Measurements from ENCODE around the gene DCK. TPM values are rescaled to one million over a fixed set of nuclear protein-coding genes. Genes with fewer than 3 reads are reported as not detected.
A peak's percentile ranks its signal among the peaks of the same experiment; 100 is the strongest.

The DCK gene
- total RNA-seq: 1 to 10 TPM; 4.6 to 7.3 TPM

DNA sequence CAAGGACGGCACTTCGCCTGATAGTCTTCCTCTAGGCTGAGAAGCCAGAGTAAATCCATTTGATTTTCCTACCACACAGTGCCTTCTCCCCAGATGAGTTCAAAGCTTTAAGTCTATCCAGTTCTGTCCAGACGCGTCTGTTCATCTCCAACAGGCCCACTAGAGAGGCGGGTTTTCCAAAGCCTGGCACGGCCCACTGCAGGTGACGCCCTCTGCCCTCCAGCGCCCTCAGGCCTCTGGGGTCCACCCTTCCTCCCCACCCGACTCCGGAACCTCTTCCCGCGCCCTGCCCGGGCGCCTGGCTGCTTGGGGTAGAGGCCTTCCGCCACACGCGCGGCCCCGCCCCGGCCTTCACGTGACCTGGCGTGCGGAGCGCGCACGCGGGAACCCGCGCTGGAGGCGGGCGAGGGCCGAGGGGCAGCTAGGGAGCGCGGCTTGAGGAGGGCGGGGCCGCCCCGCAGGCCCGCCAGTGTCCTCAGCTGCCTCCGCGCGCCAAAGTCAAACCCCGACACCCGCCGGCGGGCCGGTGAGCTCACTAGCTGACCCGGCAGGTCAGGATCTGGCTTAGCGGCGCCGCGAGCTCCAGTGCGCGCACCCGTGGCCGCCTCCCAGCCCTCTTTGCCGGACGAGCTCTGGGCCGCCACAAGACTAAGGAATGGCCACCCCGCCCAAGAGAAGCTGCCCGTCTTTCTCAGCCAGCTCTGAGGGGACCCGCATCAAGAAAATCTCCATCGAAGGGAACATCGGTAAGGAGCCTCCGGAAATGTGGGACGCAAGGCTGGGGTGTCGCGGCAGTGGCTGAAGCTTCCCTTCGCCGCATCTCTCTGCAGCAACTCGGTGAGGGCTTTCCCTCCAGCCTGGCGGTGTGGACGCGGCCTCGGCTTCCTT is at the start of gene DCK:
Gene DCK, plus strand, starts transcription at position 469 of the 888 bp plus-strand sequence. Its CDS starts 187 bp downstream, at position 656.
- Histone ChIP-seq H3K27me3 (no peaks in the 10 kb centered on the region), H3K27ac (peak within 1 kb of the TSS; percentile 43 to 89 (median 86)), H3K9me3 (no peaks in the 10 kb centered on the region), H3K4me1 (peaks cover 29% of the 10 kb centered on the region), H3K36me3 (replicated peaks in 1 of 2; ENCODE audit: insufficient read depth in 1 of 2, low read depth in 2 of 2) (no peaks in the 10 kb centered on the region), H3K4me3 (peak within 1 kb of the TSS; percentile 54 to 57)
- 1 to 2% methylated on average over 10 to 74 of the region's 74 CpGs for WGBS, 2 donors
- TF ChIP-seq POLR2A (IDR thresholded peaks at IDR 0.05): peak; percentile 90 to 96 (median 96)
- TF ChIP-seq, protein P1, sequence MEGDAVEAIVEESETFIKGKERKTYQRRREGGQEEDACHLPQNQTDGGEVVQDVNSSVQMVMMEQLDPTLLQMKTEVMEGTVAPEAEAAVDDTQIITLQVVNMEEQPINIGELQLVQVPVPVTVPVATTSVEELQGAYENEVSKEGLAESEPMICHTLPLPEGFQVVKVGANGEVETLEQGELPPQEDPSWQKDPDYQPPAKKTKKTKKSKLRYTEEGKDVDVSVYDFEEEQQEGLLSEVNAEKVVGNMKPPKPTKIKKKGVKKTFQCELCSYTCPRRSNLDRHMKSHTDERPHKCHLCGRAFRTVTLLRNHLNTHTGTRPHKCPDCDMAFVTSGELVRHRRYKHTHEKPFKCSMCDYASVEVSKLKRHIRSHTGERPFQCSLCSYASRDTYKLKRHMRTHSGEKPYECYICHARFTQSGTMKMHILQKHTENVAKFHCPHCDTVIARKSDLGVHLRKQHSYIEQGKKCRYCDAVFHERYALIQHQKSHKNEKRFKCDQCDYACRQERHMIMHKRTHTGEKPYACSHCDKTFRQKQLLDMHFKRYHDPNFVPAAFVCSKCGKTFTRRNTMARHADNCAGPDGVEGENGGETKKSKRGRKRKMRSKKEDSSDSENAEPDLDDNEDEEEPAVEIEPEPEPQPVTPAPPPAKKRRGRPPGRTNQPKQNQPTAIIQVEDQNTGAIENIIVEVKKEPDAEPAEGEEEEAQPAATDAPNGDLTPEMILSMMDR (IDR thresholded peaks at IDR 0.05): peak in 2 of 7 experiments; percentile 9 to 24
- intact Hi-C loops (cut with DNase I): no loop called here
- DNase-seq: peak; percentile 89 to 94 (median 90)
- peak; percentile 95 for ATAC-seq

DNA sequence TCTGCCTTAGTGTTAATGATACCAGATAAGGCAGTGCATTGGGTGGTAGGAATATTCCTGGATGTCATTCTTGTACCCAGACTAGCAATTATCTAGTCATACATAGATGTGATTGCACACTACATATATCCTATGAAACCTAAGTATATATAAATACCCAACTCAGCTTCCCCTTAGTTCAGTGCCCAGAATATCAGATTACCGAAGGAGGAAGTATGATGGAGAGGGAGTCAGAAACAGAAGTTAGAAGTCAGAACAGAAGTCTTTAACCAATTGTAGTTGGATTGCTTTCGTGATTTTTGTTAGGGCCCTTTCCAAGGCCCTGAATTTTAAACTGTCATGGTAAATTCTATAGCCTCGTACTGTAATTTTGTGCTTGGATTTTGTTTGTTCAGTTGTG is 48.4 kb upstream of the DCK start:
- no peak for TF ChIP-seq POLR2A (IDR thresholded peaks at IDR 0.05)
- TF ChIP-seq, protein P1 (IDR thresholded peaks at IDR 0.05): no peak
- no peaks in the 10 kb centered on the region for H3K36me3 ChIP-seq (replicated peaks in 1 of 2; ENCODE audit: insufficient read depth in 1 of 2, low read depth in 2 of 2)
- intact Hi-C loops (cut with DNase I): no loop called here
- no peaks in the 10 kb centered on the region for H3K27me3 ChIP-seq
- no peaks in the 10 kb centered on the region for H3K4me1 ChIP-seq
- no peaks in the 10 kb centered on the region for H3K9me3 ChIP-seq
- no peak overlapping the region for H3K4me3 ChIP-seq
- WGBS, 2 donors: 54 to 59% methylated on average over 3 of the region's 3 CpGs
- DNase-seq (no peak), ATAC-seq (no peak)
- H3K27ac ChIP-seq: no peak overlapping the region

DNA sequence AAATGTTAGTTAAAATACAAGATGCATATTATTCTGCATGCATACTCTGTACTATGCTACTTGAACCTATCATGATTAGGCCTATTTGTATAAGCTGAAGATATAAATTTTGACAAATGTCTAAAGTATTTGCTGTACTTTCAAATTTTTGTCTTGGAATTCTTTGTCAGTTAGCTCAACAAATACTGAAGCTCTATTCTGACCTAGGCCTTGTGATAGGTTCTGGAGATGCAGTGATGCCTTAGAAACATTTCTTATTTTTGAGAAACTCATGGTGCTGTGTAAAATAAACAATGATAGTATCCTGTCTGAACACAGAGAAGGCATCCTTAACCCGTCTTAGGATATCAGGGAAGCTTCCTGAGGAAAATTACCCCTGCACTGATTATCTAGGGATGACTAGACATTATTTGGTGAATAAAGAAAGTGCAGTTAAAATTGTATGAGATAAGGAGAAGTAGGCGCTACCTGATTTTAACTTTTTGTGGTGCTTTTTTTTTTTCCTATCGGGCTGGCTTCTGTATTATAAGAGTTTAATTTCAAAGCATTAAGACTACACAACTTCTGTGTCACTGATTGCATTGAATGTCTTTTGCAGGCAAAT is 47.9 kb upstream of the DCK start:
- H3K27me3 ChIP-seq: no peaks in the 10 kb centered on the region
- intact Hi-C loops (cut with DNase I): no loop called here
- 81 to 90% methylated on average over 3 of the region's 3 CpGs for WGBS, 2 donors

DNA sequence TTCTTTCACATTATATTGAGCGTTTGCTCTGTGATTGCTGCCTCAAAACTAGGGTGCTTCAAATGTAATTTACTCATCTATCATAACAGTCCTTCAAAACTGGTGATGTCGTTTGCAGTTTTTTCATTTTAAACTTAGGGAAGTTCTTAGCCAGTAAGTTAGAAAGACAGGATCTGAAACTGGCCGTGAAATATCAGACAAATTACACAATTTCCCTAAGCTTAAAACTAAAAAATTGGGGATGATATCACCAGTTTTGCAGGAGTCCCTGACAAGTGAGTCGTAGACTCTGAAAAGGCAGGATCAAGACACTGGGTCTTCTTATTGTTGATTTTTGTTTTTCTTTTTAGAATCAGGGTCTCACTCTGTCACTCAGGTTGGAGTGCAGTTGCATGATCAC is 46.5 kb upstream of the DCK start:
- Histone ChIP-seq H3K9me3 (no peaks in the 10 kb centered on the region), H3K36me3 (replicated peaks in 1 of 2; ENCODE audit: insufficient read depth in 1 of 2, low read depth in 2 of 2) (no peaks in the 10 kb centered on the region), H3K27me3 (no peaks in the 10 kb centered on the region), H3K4me1 (no peaks in the 10 kb centered on the region), H3K4me3 (no peak overlapping the region), H3K27ac (no peak overlapping the region)
- DNase-seq (no peak), ATAC-seq (no peak)
- intact Hi-C loops (cut with DNase I): no loop called here
- TF ChIP-seq, protein P1 (IDR thresholded peaks at IDR 0.05): no peak
- no peak for TF ChIP-seq POLR2A (IDR thresholded peaks at IDR 0.05)
- 77 to 91% methylated on average over 4 of the region's 4 CpGs for WGBS, 2 donors

More for the DNA sequence above, 47.9 kb upstream of the DCK start:
- Histone ChIP-seq H3K4me1 (no peaks in the 10 kb centered on the region), H3K9me3 (no peaks in the 10 kb centered on the region), H3K27ac (no peak overlapping the region), H3K4me3 (no peak overlapping the region), H3K36me3 (replicated peaks in 1 of 2; ENCODE audit: insufficient read depth in 1 of 2, low read depth in 2 of 2) (no peaks in the 10 kb centered on the region)
- TF ChIP-seq POLR2A (IDR thresholded peaks at IDR 0.05): no peak
- TF ChIP-seq, protein P1 (IDR thresholded peaks at IDR 0.05): no peak
- DNase-seq: no peak
- ATAC-seq: no peak

Data from body of pancreas (tissue), 4 donors.